K562 (cell line): Measurements from ENCODE around the gene NEB.

Source experiments
- ESRRB ChIP-seq: fragments of 250-450 bp; sonication (Bioruptor Pico); IDR thresholded peaks from 2 replicates; pipeline ENCODE4 v1.5.0; 2020; ENCODE audit warnings: mild to moderate bottlenecking, moderate library complexity, borderline replicate concordance
- FOXM1 ChIP-seq, 2 experiments: fragments of 450-650 bp in 1 of 2; sonication (generic) in 1 of 2; formaldehyde crosslinking in 1 of 2; IDR thresholded peaks; 2 replicates each; pipeline versions ENCODE4 v1.6.1 to v1.9.0; 2017 to 2022; ENCODE audit warnings: low read depth in 2 of 2, mild to moderate bottlenecking in 2 of 2, missing genetic modification reagents in 1 of 2, moderate library complexity in 1 of 2
- MAX ChIP-seq: sonication (generic); formaldehyde crosslinking; IDR thresholded peaks from 2 replicates; pipeline ENCODE4 v1.9.0; 2022; ENCODE audit warnings: mild to moderate bottlenecking, missing genetic modification reagents

- TF ChIP-seq ESRRB (CRISPR knock-in tag) (no peak), FOXM1 (IDR thresholded peaks at IDR 0.05; ENCODE audit: low read depth) (no peak), FOXM1 (CRISPR knock-in tag; IDR thresholded peaks at IDR 0.05; ENCODE audit: low read depth) (no peak), MAX (CRISPR knock-in tag) (no peak)
Observed at GRCh38 chr2:151720521-151720920, 13.8 kb downstream of the NEB start.
